Right lobe of liver (tissue), 4 donors: Measurements from ENCODE around the gene VWC2.

Experiments
- CTCF ChIP-seq, 4 donors: fragments of 200-600 bp in 3 of 4; fragments of 450-650 bp in 1 of 4; IDR thresholded peaks; one replicate each; pipeline versions ENCODE4 v1.5.1 to v1.8.0; 2016 to 2022; ENCODE audit warnings: antibody characterized with exemption in 4 of 4, mild to moderate bottlenecking in 2 of 4
- POLR2A ChIP-seq: fragments of 450-650 bp; IDR thresholded peaks from one replicate; pipeline ENCODE4 v1.6.1; 2017; ENCODE audit warnings: antibody characterized with exemption, mild to moderate bottlenecking
- donor health status: DM: no; HTN: no; CAD: no.
- donor health status: DM: no; HTN: no; CAD: no.
- donor health status: DM: no; HTN: yes; CAD: no.

GRCh38 chr7:49788455-49789059 is 15.1 kb downstream of the VWC2 start:
- TF ChIP-seq POLR2A (no peak), CTCF (IDR thresholded peaks at IDR 0.05) (no peak)
